Skeletal muscle tissue (tissue), 4 donors: Measurements from ENCODE around the gene ZCCHC3. TPM values are rescaled to one million over a fixed set of nuclear protein-coding genes. Genes with fewer than 3 reads are reported as not detected.
A peak's percentile ranks its signal among the peaks of the same experiment; 100 is the strongest.

Source experiments
- H3K27ac ChIP-seq: one replicate; pipeline ENCODE4 v1.7.0; 2013; ENCODE audit warnings: mild to moderate bottlenecking, low read depth, low read length, inconsistent platforms
- H3K27me3 ChIP-seq, 3 donors: one replicate each; pipeline ENCODE4 v1.7.0; 2013; ENCODE audit warnings: low read length in 3 of 3; ENCODE audit not compliant: control insufficient read depth in 3 of 3, insufficient read depth in 3 of 3
- H3K36me3 ChIP-seq, 3 donors: one replicate each; pipeline ENCODE4 v1.7.0; 2013; ENCODE audit warnings: low read length in 3 of 3; ENCODE audit not compliant: control insufficient read depth in 3 of 3, insufficient read depth in 3 of 3
- H3K4me1 ChIP-seq, 3 donors: one replicate each; pipeline ENCODE4 v1.7.0; 2013; ENCODE audit warnings: low read length in 3 of 3, mild to moderate bottlenecking in 3 of 3; ENCODE audit not compliant: control insufficient read depth in 3 of 3, insufficient read depth in 3 of 3
- H3K4me3 ChIP-seq, 3 donors: one replicate each; pipeline ENCODE4 v1.7.0; 2013; ENCODE audit warnings: low read length in 3 of 3
- H3K9ac ChIP-seq, 3 donors: one replicate each; pipeline ENCODE4 v1.7.0; 2013; ENCODE audit warnings: low read length in 3 of 3, mild to moderate bottlenecking in 3 of 3, moderate library complexity in 2 of 3, low read depth in 1 of 3
- H3K9me3 ChIP-seq, 3 donors: one replicate each; pipeline ENCODE4 v1.7.0; 2013; ENCODE audit warnings: low read length in 3 of 3; ENCODE audit not compliant: control insufficient read depth in 3 of 3
- total RNA-seq: library from RNA; depleted of rRNA; stranded (reverse); fragments of >200 nt; gene quantifications from one replicate; pipeline ENCODE4 v1.2.3, GENCODE V29; 2014
- donor health status: Osteomylitis.

ZCCHC3 gene
- total RNA-seq, 1 donor from 2014 or later = 39.1 TPM

- H3K9ac ChIP-seq = peak overlapping the region in 1 of 3 donors; percentile 3
- no peaks in the 10 kb centered on the region for H3K4me1 ChIP-seq
- H3K4me3 ChIP-seq = peak overlapping the region in 1 of 3 donors; percentile 49
- H3K27ac ChIP-seq = no peak overlapping the region
- no peaks in the 10 kb centered on the region for H3K27me3 ChIP-seq
- H3K36me3 ChIP-seq = peaks cover 3 to 12% (median 8%) of the 10 kb centered on the region in 3 donors
- no peaks in the 10 kb centered on the region for H3K9me3 ChIP-seq
These were observed 18.5 kb upstream of the ZCCHC3 start for GRCh38 chr20:278607-279571.

GRCh38 chr20:284172-284571 lies 13.2 kb upstream of the ZCCHC3 start:
- H3K9me3 ChIP-seq = peaks cover 0 to 2% (median 0%) of the 10 kb centered on the region in 3 donors
- H3K27me3 ChIP-seq = no peaks in the 10 kb centered on the region
- no peaks in the 10 kb centered on the region for H3K36me3 ChIP-seq
- no peak overlapping the region for H3K4me3 ChIP-seq
- no peaks in the 10 kb centered on the region for H3K4me1 ChIP-seq
- H3K27ac ChIP-seq = no peak overlapping the region
- H3K9ac ChIP-seq = no peak overlapping the region

GRCh38 chr20:286508-286907 lies 10.9 kb upstream of the ZCCHC3 start:
- no peak overlapping the region for H3K9ac ChIP-seq
- H3K9me3 ChIP-seq = peaks cover 0 to 4% (median 0%) of the 10 kb centered on the region in 3 donors
- no peak overlapping the region for H3K4me3 ChIP-seq
- no peaks in the 10 kb centered on the region for H3K27me3 ChIP-seq
- no peak overlapping the region for H3K27ac ChIP-seq
- H3K4me1 ChIP-seq = peaks cover 12 to 16% (median 13%) of the 10 kb centered on the region in 3 donors
- no peaks in the 10 kb centered on the region for H3K36me3 ChIP-seq

- Histone ChIP-seq H3K9ac (no peak overlapping the region), H3K4me3 (peak overlapping the region in 1 of 3 donors; percentile 89), H3K36me3 (no peaks in the 10 kb centered on the region), H3K27ac (no peak overlapping the region), H3K4me1 (peaks cover 12 to 18% (median 13%) of the 10 kb centered on the region in 3 donors), H3K27me3 (no peaks in the 10 kb centered on the region), H3K9me3 (peaks cover 0 to 4% (median 0%) of the 10 kb centered on the region in 3 donors)
These were observed 8.2 kb upstream of the ZCCHC3 start for GRCh38 chr20:288956-289692.

- peaks cover 0 to 4% (median 0%) of the 10 kb centered on the region in 3 donors for H3K9me3 ChIP-seq
- H3K4me3 ChIP-seq = peak overlapping the region; percentile 76 to 90 (median 89)
- H3K9ac ChIP-seq = peak overlapping the region; percentile 75 to 86 (median 84)
- peak overlapping the region; percentile 59 for H3K27ac ChIP-seq
- no peaks in the 10 kb centered on the region for H3K27me3 ChIP-seq
- peaks cover 12 to 18% (median 13%) of the 10 kb centered on the region in 3 donors for H3K4me1 ChIP-seq
- H3K36me3 ChIP-seq = no peaks in the 10 kb centered on the region
These were observed 7.7 kb upstream of the ZCCHC3 start for GRCh38 chr20:289693-290083.

- H3K36me3 ChIP-seq = no peaks in the 10 kb centered on the region
These were observed 7.1 kb upstream of the ZCCHC3 start, which contains the start of gene C20orf96 for GRCh38 chr20:290084-290831. Gene C20orf96, minus strand, starts transcription at chr20:290750. Its CDS starts 140 bp downstream, at chr20:290610.

GRCh38 chr20:294602-295001 lies 2.8 kb upstream of the ZCCHC3 start:
- Histone ChIP-seq H3K9ac (no peak overlapping the region), H3K4me1 (peaks cover 22 to 35% (median 29%) of the 10 kb centered on the region in 3 donors), H3K36me3 (no peaks in the 10 kb centered on the region), H3K27ac (no peak overlapping the region), H3K4me3 (no peak overlapping the region), H3K27me3 (no peaks in the 10 kb centered on the region), H3K9me3 (no peaks in the 10 kb centered on the region)

More at GRCh38 chr20:290084-290831, 7.1 kb upstream of the ZCCHC3 start, which contains the start of gene C20orf96:
- H3K4me3 ChIP-seq = peak within 1 kb of the TSS; percentile 76 to 90 (median 89)
- peak within 1 kb of the TSS; percentile 59 for H3K27ac ChIP-seq
- H3K9me3 ChIP-seq = peaks cover 0 to 4% (median 0%) of the 10 kb centered on the region in 3 donors
- peak within 1 kb of the TSS; percentile 75 to 86 (median 84) for H3K9ac ChIP-seq
- no peaks in the 10 kb centered on the region for H3K27me3 ChIP-seq
- H3K4me1 ChIP-seq = peaks cover 12 to 18% (median 13%) of the 10 kb centered on the region in 3 donors

- Histone ChIP-seq H3K4me3 (no peak overlapping the region), H3K27ac (no peak overlapping the region), H3K9ac (no peak overlapping the region), H3K36me3 (no peaks in the 10 kb centered on the region), H3K27me3 (no peaks in the 10 kb centered on the region), H3K9me3 (no peaks in the 10 kb centered on the region), H3K4me1 (peaks cover 17 to 38% (median 33%) of the 10 kb centered on the region in 3 donors)
These were observed 1.6 kb upstream of the ZCCHC3 start for GRCh38 chr20:295804-296203.
